GM03348 (cell line): ENCODE data around the gene PDGFA.

Experiments
- DNase-seq: peaks from one replicate; pipeline ENCODE4 v3.0.0; 2012; ENCODE audit warnings: low spot score

Gene PDGFA

DNA sequence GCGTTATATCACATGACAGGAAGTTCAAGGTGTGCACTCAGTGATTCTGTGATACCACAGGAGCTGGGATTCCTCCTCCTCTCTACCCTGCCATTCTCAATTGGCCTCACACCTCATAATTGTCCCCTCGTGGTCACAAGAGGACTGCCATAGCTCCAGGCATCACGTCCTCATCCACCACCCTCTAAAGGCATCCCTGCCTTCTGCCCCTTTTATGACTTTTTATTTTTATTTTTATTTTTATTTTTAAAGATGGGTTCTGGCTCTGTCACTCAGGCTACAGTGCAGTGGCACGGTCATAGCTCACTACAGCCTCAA is 47.0 kb downstream of the PDGFA start:
- no peak for DNase-seq

- DNase-seq = peak; percentile 87
These were observed 47.6 kb downstream of the PDGFA start for GRCh38 chr7:471866-472639.

GRCh38 chr7:471191-471865 is 48.3 kb downstream of the PDGFA start:
- DNase-seq = no peak

DNA sequence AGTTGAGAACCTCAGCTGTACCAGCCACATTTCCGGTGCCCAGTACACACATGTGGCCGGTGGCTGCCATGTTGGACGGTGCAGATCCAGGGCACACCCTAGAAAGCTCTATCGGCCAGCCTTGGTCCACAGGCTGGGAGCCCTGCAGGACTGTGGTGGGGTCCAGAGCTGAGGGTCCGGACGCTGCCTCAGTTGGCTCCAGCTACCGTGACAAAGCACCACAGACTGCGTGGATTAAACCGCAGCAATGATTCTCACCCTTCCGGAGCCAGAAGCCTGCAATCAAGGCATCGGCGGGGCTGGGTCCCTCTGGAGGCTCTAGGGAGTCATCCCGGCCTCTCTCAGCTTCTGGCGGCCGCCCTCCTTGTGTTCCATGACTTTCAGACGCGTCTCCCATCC is 50.1 kb downstream of the PDGFA start:
- no peak for DNase-seq

GRCh38 chr7:468681-469562 is 50.7 kb downstream of the PDGFA start:
- no peak for DNase-seq

GRCh38 chr7:467856-468545 is 51.6 kb downstream of the PDGFA start:
- DNase-seq = no peak

DNA sequence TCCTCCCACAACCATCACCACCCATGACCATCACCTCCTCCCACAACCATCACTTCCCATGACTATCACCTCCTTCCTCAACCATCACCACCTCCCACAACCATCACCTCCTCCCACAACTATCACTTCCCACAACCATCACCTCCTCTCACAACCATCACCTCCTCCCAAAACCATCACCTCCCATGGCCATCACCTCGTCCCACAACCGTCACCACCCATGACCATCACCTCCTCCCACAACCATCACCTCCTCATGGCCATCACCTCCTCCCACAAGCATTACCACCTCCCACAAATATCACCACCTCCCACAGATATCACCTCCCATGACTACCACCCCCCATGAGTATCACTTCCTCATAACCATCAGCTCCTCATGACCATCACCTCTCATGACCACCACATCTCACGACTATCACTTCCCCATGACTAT is 52.2 kb downstream of the PDGFA start:
- no peak for DNase-seq

- no peak for DNase-seq
These were observed 53.0 kb downstream of the PDGFA start for GRCh38 chr7:466465-467191.

DNA sequence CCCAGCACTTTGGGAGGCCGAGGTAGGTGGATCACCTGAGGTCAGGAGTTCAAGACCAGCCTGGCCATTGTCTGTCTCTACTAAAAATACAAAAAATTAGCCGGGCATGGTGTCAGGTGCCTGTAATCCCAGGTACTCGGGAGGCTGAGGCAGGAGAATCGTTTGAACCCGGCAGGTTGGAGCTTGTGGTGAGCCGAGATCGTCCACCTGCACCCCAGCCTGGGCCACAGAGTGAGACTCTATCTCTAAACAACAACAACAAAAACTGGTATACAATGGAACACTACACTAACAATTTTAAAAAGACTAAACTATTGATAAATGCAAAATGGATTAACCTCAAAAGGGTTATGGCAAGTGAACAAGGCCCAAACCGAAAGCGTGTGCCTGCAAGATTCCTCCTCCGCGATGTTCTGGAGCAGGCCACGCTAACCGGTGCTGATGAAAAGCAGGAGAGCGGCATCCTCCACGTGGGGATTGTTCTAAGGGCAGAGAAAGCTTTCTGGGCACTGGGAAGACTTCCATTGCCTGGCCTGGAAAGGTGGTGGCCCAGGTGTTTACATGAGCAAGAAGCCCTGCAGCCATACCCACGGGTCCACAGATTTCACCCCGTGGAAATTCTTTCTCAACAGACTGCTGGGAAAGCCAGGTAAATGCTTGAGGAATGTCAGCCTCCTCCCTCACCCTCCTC is 53.8 kb downstream of the PDGFA start:
- DNase-seq = no peak

- peak; percentile 71 for DNase-seq
These were observed 54.9 kb downstream of the PDGFA start for GRCh38 chr7:464454-465401.

- no peak for DNase-seq
These were observed 55.7 kb downstream of the PDGFA start for GRCh38 chr7:463817-464453.

DNA sequence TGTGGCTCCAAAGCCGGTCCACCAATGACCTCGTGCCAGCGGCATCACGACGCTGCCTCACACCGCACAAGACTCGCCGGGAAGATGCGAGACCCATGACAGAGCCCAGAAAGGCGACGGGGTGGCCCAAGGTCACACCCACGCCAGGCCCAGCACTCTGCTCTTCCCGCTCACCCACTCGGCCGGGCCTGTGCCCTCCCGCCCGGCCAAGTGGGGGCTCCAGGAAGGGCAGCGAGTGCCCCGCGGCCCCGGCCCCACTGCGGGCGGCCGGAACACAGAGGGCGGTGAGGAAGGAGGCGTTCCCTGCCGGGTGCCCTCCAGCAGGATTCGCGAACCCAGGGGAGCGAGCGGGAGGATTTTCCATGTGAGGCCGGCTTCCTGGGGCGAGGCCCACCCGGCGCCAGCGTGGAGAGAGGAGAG is 56.3 kb downstream of the PDGFA start:
- DNase-seq = no peak

- DNase-seq = no peak
These were observed 57.2 kb downstream of the PDGFA start for GRCh38 chr7:462173-463103.

GRCh38 chr7:461453-462172 is 58.0 kb downstream of the PDGFA start:
- DNase-seq = no peak

GRCh38 chr7:461117-461452 is 58.6 kb downstream of the PDGFA start:
- DNase-seq = no peak

- peak; percentile 52 for DNase-seq
These were observed 59.1 kb downstream of the PDGFA start for GRCh38 chr7:460374-461116.
